IPS-18c (cell line): ENCODE data around the gene RAB2B.
A peak's percentile ranks its signal among the peaks of the same experiment; 100 is the strongest.

ENCODE experiments used
- H3K4me3 ChIP-seq: 2 replicates; pipeline ENCODE4 v1.7.0; 2013; ENCODE audit warnings: low read depth, mild to moderate bottlenecking, low read length, moderate library complexity; ENCODE audit not compliant: insufficient read depth
- H3K9me3 ChIP-seq: one replicate; pipeline ENCODE4 v1.6.1; 2013; ENCODE audit warnings: mild to moderate bottlenecking, low read length, moderate library complexity; ENCODE audit not compliant: control insufficient read depth, insufficient read depth

The RAB2B gene

DNA sequence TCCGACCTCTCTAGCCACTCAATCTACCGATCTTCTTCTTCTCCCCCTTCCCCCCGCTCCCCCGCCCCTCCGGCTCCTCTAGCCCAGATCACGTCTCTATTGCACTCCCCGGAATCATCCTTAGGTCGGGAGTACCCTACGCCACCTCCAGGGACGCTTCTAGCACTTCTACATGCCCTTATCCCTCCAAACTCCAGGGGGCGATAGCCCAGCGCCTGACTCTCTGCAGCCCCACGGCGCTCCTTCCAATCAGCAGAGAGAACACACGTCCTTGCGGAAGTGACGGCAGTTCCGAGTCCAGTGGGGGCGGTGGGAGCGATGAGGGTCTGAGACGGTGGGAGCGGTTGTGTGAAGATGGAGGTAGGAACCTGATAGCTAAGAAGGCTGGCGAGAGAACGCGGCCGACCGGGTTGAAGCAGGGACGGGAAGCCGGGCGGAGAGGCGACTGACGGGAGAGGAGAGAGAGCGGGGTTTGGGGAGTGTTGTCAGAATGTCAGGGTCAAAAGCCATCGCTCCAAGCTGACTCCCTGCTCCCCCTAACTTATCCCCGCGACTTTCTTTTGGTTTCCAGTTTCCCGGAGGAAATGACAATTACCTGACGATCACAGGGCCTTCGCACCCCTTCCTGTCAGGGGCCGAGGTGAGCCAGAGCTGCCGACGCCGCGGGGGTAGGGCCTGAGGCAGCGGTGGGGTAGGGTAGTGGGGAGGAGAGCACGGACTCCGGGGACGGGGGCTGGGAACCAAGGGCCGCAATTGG lies at the start of gene RAB2B, which contains the start of gene TOX4:
Gene RAB2B, minus strand, starts transcription at position 35 of the 757 bp plus-strand sequence. CDS start 87 bp downstream, outside the sequence.
Gene TOX4, plus strand, starts transcription at position 271 of the 757 bp plus-strand sequence. Its CDS starts 84 bp downstream, at position 355.
- Histone ChIP-seq H3K9me3 (no peaks in the 10 kb centered on the region), H3K4me3 (peak within 1 kb of the TSS; percentile 95)

- no peaks in the 10 kb centered on the region for H3K9me3 ChIP-seq
- peak within 1 kb of the TSS; percentile 61 for H3K4me3 ChIP-seq
These were observed 49.4 kb upstream of the RAB2B start, which contains the start of gene SALL2 for GRCh38 chr14:21525962-21526671. TSS of gene SALL2 (minus strand) at chr14:21526346. CDS start at chr14:21526127, 219 bp downstream.

DNA sequence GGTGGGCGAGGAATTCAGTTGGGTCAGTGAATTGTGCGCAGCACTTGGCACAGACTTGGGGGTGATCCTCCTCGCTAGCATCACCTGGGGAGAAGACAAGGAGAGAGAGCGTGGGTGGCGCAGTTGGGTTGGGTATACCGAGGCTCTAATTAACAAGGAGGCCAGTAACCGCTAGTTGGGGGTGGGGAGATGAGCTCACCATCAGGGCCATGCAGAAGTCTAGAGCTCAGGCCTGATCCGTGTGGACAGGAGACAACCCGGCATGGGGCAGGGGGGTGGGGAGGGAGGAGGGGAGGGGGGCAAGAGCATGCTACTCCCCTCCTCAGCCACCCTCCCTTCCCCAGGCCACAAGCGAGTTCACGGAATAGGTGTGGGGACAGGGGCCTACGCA lies 48.8 kb upstream of the RAB2B start:
- no peaks in the 10 kb centered on the region for H3K9me3 ChIP-seq
- H3K4me3 ChIP-seq = peak overlapping the region; percentile 61

DNA sequence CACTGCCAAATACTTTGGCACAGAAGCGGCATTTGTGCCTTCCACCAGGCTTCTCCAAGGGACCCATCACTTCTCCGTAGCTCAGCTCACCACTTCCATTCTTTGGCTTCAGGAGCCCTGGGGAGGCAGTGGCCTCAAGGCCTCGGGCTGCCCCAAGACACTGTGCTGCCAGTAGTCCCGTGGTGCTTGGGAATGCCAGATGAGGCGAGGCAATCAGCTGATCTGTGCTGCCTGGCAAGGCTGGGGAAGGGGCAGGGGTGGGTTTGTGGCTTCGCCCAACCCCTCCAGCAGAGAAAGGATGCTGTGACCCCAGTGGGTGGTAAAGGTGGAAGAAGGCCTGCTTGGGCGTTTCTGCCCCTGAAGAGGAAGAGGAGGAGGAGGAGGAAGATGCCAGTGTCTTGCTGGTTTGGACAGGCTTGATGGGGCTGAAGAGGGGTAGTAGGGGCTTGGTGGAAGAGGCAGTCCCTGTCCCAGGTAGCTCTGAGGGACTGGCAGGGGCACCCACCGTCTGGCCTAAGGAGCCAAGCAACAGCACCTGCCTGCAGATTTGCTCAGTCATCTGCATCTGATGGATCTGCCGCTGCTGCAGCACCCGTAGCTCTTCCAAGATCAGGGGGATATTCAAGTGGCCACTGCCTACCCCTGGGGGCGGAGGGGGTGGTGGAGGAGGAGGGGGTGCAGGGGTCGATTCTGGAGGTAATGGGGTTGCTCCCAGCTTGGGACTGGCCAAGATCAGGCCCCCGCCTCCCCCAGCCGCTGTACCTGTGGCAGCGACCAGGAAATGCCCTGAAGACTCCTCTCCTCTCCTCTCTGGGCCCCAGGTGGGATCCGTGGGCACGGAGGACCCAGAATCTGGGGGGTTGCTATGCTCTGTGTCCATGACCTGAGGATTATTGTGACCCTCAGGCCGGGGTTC lies 48.1 kb upstream of the RAB2B start:
- peak overlapping the region; percentile 61 for H3K4me3 ChIP-seq
- H3K9me3 ChIP-seq = no peaks in the 10 kb centered on the region

- H3K4me3 ChIP-seq = no peak overlapping the region; the same call in none of the 2 replicates
- no peaks in the 10 kb centered on the region for H3K9me3 ChIP-seq
These were observed 46.4 kb upstream of the RAB2B start for GRCh38 chr14:21523203-21523602.

GRCh38 chr14:21521501-21521900 lies 44.7 kb upstream of the RAB2B start:
- no peak overlapping the region for H3K4me3 ChIP-seq
- H3K9me3 ChIP-seq = no peaks in the 10 kb centered on the region

GRCh38 chr14:21520767-21521166 lies 44.0 kb upstream of the RAB2B start:
- no peaks in the 10 kb centered on the region for H3K9me3 ChIP-seq
- no peak overlapping the region for H3K4me3 ChIP-seq

DNA sequence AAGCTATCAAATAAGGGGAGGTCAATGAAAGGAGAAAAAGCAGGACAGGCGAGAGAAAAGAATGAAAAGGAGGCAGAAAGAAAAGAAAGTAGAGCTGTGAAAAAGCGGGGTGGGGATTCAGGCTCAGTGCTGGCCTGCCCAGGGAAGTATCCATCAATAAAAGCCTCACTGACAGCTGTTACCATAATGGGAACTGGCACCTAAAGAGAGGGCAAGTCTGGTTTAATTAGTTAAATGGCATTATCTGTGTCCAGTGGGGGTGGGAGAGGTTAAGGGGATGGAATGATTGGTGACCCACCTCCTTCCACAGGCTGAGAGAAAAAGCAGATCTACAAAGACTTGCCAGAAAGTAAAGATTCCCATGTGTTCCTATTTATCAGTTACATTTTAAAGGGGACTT lies 42.0 kb upstream of the RAB2B start:
- Histone ChIP-seq H3K9me3 (no peaks in the 10 kb centered on the region), H3K4me3 (no peak overlapping the region)

DNA sequence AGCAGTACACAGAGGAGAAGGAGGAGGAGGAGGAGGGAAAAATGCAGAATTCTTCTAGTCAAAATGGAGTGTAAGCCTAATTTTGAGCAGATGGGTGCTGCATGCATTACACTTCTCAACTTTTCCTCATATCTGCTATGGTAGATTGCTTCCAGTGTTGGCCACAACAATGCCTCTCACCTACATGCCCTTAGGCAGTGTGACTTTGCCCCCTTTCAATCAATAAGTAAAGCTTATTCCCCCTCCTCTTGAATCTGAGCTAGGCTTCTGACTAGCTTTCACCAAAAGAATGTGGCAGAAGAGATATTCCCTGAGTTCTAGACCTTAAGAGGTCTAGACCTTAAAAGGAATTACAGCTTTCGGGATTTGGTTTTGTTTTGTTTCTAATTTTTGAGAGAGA lies 37.6 kb upstream of the RAB2B start:
- H3K4me3 ChIP-seq = no peak overlapping the region
- H3K9me3 ChIP-seq = no peaks in the 10 kb centered on the region

- H3K9me3 ChIP-seq = no peaks in the 10 kb centered on the region
- H3K4me3 ChIP-seq = peak within 1 kb of the TSS; percentile 99
These were observed 34.2 kb upstream of the RAB2B start, which contains the start of gene METTL3 for GRCh38 chr14:21510735-21511657. TSS of gene METTL3 (minus strand) at chr14:21511340. CDS start at chr14:21511223, 117 bp downstream.

DNA sequence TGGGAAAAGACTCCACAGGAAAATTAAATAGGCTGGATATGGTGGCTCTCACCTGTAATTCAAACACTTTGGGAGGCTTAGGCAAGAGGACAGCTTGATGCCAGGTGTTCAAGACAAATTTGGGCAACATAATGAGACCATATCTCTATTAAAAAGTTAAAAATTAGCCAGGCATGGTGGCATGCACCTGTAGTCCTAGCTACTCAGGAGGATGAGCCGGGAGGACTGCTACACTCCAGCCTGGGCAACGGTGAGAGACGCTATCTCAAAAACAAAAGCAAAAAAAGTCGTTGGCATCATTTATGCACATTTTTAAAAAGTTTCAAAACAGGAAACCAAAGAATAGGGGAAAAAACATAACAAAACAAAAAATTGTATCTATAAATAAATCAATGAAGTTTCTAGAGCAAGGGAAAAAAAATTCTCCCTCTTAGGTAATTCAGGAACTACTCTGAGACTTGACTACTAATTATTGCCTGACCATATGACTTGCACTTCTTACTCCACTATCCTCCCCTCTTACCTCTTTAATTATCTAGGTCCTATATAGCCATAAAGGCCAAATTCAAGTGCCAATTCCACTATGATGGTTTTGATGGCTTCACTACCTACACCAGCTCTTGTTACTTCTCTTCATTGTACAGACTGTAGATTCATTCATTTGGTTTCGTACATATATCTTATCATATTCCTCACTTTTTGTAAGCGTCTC lies 32.8 kb upstream of the RAB2B start:
- H3K9me3 ChIP-seq = no peaks in the 10 kb centered on the region
- H3K4me3 ChIP-seq = peak overlapping the region; percentile 99

DNA sequence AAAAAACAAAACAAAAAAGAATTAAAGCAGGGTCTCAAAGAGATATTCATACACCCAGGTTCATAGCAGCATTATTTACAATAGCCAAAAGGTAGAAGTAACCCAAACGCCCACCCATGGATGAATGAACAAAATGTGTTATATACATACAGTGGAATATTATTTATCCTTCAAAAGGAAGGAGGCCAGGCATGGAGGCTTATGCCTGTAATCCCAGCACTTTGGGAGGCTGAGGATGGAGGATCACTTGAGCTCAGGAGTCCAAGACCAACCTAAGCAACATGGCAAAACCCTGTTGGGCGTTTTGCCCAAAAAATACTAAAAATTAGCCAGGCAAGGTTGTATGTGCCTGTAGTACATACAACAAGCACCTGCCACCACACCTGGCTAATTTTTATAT lies 29.8 kb upstream of the RAB2B start:
- H3K4me3 ChIP-seq = no peak overlapping the region
- no peaks in the 10 kb centered on the region for H3K9me3 ChIP-seq

DNA sequence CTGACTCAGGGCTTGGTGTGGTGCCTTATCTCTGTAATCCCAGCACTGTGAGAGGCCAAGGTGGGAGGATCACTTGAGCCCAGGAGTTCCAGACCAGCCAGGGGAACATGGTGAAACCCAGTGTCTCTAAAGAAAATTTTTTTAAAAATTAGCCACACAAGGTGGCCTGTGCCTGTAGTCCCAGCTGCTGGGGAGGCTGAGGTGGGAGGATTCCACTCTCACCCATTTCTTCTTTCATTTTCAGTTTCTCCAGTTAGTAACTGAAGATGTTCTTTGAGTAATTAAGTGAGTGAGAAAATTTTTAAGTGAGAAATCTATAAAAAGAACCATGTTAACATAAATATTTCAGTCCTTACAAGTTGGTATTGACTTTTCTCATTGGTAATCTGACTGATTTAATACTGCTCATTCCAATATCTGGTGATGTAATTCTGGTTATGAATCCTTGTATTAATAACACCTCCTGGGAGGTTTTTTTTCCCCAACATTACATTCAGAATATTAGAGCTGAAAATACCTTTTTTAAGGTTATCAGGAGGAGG lies 28.3 kb upstream of the RAB2B start:
- Histone ChIP-seq H3K9me3 (no peaks in the 10 kb centered on the region), H3K4me3 (no peak overlapping the region)

DNA sequence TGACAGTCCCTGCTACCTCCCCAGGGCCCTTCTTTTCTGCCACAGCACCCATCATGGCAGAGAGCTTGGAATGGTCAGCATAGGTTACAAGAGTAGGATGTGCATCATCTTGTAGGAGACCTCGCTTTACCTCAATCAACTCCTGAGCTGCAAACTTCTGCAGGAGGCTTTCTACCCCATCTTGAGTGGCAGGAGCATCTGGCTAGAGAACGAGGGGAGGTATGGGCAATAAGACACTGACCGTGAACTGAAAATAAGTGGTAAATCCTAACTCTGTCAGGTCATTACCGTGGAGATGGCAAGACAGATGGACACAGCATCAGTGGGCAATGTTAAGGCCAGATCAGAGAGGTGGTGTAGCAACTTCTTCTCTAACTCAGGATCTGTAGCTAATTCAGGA lies 26.6 kb upstream of the RAB2B start:
- no peak overlapping the region for H3K4me3 ChIP-seq
- H3K9me3 ChIP-seq = no peaks in the 10 kb centered on the region

DNA sequence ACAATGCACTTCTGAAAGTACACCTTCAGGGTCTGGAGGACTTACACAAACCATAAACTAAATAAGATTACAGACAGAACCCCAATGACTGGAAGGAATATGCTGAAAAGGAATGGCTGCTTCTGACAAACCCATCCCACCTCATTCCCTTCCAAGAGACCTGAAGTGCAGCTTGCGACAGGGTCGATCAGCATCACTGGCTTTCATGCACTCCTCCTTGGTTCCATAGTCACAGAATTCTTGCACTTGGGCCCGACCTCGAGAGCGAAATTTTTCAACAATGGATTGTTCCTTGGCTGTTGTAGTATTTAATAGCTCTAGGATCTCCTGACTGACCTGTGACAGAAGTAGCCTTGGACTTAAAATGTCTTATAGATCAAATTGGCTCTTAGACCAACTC lies 24.8 kb upstream of the RAB2B start:
- no peak overlapping the region for H3K4me3 ChIP-seq
- H3K9me3 ChIP-seq = no peaks in the 10 kb centered on the region
